ENCODE data around the gene ARID5B. TPM values are rescaled to one million over a fixed set of nuclear protein-coding genes. Genes with fewer than 3 reads are reported as not detected.

The ARID5B gene
- polyA plus RNA-seq, 1 donor from 2014 or later, result 2.1 TPM

DNA sequence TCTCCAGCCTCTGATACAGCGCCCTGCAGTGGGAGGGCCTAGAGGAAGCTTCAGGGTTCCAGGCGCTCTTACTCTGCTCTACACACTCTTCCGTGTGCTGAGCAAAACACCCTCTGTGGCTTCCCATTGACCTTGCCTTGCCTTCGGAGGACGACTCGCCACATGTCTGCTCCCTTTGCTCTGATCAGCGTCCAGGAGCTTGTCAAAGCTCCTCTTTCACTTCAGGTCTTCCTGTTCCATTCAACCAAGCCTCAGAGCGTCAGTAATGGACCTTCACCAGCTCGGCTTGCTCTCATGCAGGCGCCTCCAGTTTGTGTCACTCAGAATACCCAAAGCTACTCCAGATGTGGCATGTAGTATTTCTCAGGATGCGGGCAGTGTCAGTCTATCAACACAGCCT, 173.9 kb downstream of the ARID5B start:
- Histone ChIP-seq H3K9me2 (ENCODE audit: insufficient read depth, low read length) (no peaks in the 10 kb centered on the region), H3K4me2 (ENCODE audit: low read length) (no peak overlapping the region), H3K79me2 (replicated peaks; ENCODE audit: insufficient read depth, low read length) (no peaks in the 10 kb centered on the region), H3K27ac (ENCODE audit: low read length) (no peak overlapping the region), H3K9me3 (ENCODE audit: low read length) (no peaks in the 10 kb centered on the region), H3F3A (ENCODE audit: insufficient read depth, low read length, poor library complexity, severe bottlenecking) (no peaks in the 10 kb centered on the region), H3K27me3 (ENCODE audit: insufficient read depth, low read depth, low read length) (no peaks in the 10 kb centered on the region), H2AFZ (ENCODE audit: low read depth, low read length) (no peak overlapping the region), H3K4me3 (ENCODE audit: low read length) (no peak overlapping the region), H3K9ac (ENCODE audit: low read length) (no peak overlapping the region), H3K36me3 (ENCODE audit: insufficient read depth, low read length) (no peaks in the 10 kb centered on the region), H4K20me1 (ENCODE audit: insufficient read depth) (no peaks in the 10 kb centered on the region)
- TF ChIP-seq EP300 (conservative IDR thresholded peaks at IDR 0.05; ENCODE audit: poor library complexity, severe bottlenecking) (no peak), MXI1 (conservative IDR thresholded peaks at IDR 0.05; ENCODE audit: poor library complexity, severe bottlenecking) (no peak), CTCF (IDR thresholded peaks at IDR 0.05; ENCODE audit: poor library complexity, severe bottlenecking) (no peak), RAD21 (conservative IDR thresholded peaks at IDR 0.05) (no peak), SMC3 (conservative IDR thresholded peaks at IDR 0.05; ENCODE audit: poor library complexity) (no peak), POLR2AphosphoS5 (IDR thresholded peaks at IDR 0.05) (no peak), EZH2 (IDR thresholded peaks at IDR 0.05; ENCODE audit: borderline replicate concordance, insufficient read depth, low read length, poor library complexity, severe bottlenecking) (no peak), TAF1 (IDR thresholded peaks at IDR 0.05; ENCODE audit: low read depth) (no peak)
- TF ChIP-seq, protein P1, sequence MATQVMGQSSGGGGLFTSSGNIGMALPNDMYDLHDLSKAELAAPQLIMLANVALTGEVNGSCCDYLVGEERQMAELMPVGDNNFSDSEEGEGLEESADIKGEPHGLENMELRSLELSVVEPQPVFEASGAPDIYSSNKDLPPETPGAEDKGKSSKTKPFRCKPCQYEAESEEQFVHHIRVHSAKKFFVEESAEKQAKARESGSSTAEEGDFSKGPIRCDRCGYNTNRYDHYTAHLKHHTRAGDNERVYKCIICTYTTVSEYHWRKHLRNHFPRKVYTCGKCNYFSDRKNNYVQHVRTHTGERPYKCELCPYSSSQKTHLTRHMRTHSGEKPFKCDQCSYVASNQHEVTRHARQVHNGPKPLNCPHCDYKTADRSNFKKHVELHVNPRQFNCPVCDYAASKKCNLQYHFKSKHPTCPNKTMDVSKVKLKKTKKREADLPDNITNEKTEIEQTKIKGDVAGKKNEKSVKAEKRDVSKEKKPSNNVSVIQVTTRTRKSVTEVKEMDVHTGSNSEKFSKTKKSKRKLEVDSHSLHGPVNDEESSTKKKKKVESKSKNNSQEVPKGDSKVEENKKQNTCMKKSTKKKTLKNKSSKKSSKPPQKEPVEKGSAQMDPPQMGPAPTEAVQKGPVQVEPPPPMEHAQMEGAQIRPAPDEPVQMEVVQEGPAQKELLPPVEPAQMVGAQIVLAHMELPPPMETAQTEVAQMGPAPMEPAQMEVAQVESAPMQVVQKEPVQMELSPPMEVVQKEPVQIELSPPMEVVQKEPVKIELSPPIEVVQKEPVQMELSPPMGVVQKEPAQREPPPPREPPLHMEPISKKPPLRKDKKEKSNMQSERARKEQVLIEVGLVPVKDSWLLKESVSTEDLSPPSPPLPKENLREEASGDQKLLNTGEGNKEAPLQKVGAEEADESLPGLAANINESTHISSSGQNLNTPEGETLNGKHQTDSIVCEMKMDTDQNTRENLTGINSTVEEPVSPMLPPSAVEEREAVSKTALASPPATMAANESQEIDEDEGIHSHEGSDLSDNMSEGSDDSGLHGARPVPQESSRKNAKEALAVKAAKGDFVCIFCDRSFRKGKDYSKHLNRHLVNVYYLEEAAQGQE (IDR thresholded peaks at IDR 0.05; ENCODE audit: borderline replicate concordance), result no peak

GRCh38 chr10:62075912-62076311, 174.4 kb downstream of the ARID5B start:
- H3K27me3 ChIP-seq (ENCODE audit: insufficient read depth, low read depth, low read length), result no peaks in the 10 kb centered on the region
- H3F3A ChIP-seq (ENCODE audit: insufficient read depth, low read length, poor library complexity, severe bottlenecking), result no peaks in the 10 kb centered on the region
- no peak overlapping the region for H3K4me2 ChIP-seq (ENCODE audit: low read length)
- TF ChIP-seq, protein P1 (IDR thresholded peaks at IDR 0.05; ENCODE audit: borderline replicate concordance), result no peak
- TF ChIP-seq SMC3 (conservative IDR thresholded peaks at IDR 0.05; ENCODE audit: poor library complexity) (no peak), POLR2AphosphoS5 (IDR thresholded peaks at IDR 0.05) (no peak), CTCF (IDR thresholded peaks at IDR 0.05; ENCODE audit: poor library complexity, severe bottlenecking) (no peak), RAD21 (conservative IDR thresholded peaks at IDR 0.05) (no peak), EP300 (conservative IDR thresholded peaks at IDR 0.05; ENCODE audit: poor library complexity, severe bottlenecking) (no peak), MXI1 (conservative IDR thresholded peaks at IDR 0.05; ENCODE audit: poor library complexity, severe bottlenecking) (no peak), EZH2 (IDR thresholded peaks at IDR 0.05; ENCODE audit: borderline replicate concordance, insufficient read depth, low read length, poor library complexity, severe bottlenecking) (no peak), TAF1 (IDR thresholded peaks at IDR 0.05; ENCODE audit: low read depth) (no peak)
- no peaks in the 10 kb centered on the region for H3K9me2 ChIP-seq (ENCODE audit: insufficient read depth, low read length)
- no peak overlapping the region for H3K27ac ChIP-seq (ENCODE audit: low read length)
- H4K20me1 ChIP-seq (ENCODE audit: insufficient read depth), result no peaks in the 10 kb centered on the region
- no peak overlapping the region for H3K9ac ChIP-seq (ENCODE audit: low read length)
- H2AFZ ChIP-seq (ENCODE audit: low read depth, low read length), result no peak overlapping the region
- no peak overlapping the region for H3K4me3 ChIP-seq (ENCODE audit: low read length)
- no peaks in the 10 kb centered on the region for H3K36me3 ChIP-seq (ENCODE audit: insufficient read depth, low read length)
- H3K9me3 ChIP-seq (ENCODE audit: low read length), result no peaks in the 10 kb centered on the region
- no peaks in the 10 kb centered on the region for H3K79me2 ChIP-seq (replicated peaks; ENCODE audit: insufficient read depth, low read length)

Measured in neural cell (in vitro differentiated cells).